IMR-90 (cell line): ENCODE measurements around the gene MBD1.

Experiments used
- CEBPB ChIP-seq: IDR thresholded peaks from 2 replicates; pipeline ENCODE4 v1.6.1; 2012; ENCODE audit warnings: low read depth, low read length, improper control_type of control experiment
- CTCF ChIP-seq: conservative IDR thresholded peaks from 2 replicates; pipeline ENCODE4 v1.5.1; 2012; ENCODE audit warnings: mild to moderate bottlenecking, low read depth, low read length, improper control_type of control experiment
- MXI1 ChIP-seq: IDR thresholded peaks from 2 replicates; pipeline ENCODE4 v1.6.1; 2012; ENCODE audit warnings: low read depth, mild to moderate bottlenecking, low read length, moderate library complexity, borderline replicate concordance
- POLR2A ChIP-seq: IDR thresholded peaks from 2 replicates; pipeline ENCODE4 v1.6.1; 2012; ENCODE audit warnings: mild to moderate bottlenecking, low read depth, low read length
- RAD21 ChIP-seq: IDR thresholded peaks from 2 replicates; pipeline ENCODE4 v1.6.1; 2012; ENCODE audit warnings: low read length, improper control_type of control experiment
- RCOR1 ChIP-seq: IDR thresholded peaks from 2 replicates; pipeline ENCODE4 v1.6.1; 2012; ENCODE audit warnings: mild to moderate bottlenecking, low read length, improper control_type of control experiment; ENCODE audit not compliant: insufficient replicate concordance
- SMC3 ChIP-seq: fragments of 150-350 bp; IDR thresholded peaks from 2 replicates; pipeline ENCODE4 v1.6.1; 2016; ENCODE audit warnings: low read depth, mild to moderate bottlenecking, antibody characterized with exemption, low read length, moderate library complexity
- USF2 ChIP-seq: fragments of 150-350 bp; IDR thresholded peaks from 2 replicates; pipeline ENCODE4 v1.6.1; 2017; ENCODE audit warnings: mild to moderate bottlenecking, antibody characterized with exemption, low read length, low read depth

DNA sequence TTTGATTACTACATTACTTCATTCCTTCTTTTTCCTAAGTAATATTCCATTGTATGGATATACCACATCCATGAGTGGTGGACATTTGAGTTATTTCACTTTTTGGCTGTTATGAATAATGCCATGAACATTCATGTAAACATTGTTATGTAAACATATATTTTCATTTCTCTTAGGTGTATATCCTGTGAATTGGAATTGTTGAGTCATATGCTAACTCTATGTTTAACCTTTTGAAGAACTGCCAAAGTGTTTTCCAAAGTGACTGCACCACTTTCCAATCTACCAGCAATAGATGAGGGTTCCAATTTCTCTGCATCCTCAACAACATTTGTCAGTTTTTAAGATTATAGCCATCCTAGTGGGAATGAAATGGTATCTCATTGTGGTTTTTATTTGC, 48.9 kb upstream of the MBD1 start:
- TF ChIP-seq CTCF (no peak), POLR2A (no peak), RCOR1 (no peak), CEBPB (no peak), MXI1 (no peak), SMC3 (no peak), RAD21 (no peak), USF2 (no peak)
